BJ (cell line): Measurements from ENCODE around the gene SPTB. TPM values are rescaled to one million over a fixed set of nuclear protein-coding genes. Genes with fewer than 3 reads are reported as not detected.

Experiments used
- CTCF ChIA-PET: fragments of 350-600 bp; formaldehyde crosslinking; extraction: SDS; loops from one replicate; lab custom pipeline; 2021; ENCODE audit warnings: antibody characterized with exemption, inconsistent platforms; lab: Yijun Ruan, JAX
- POLR2A ChIA-PET: fragments of 300-600 bp; sonication (Branson Sonifier 250); formaldehyde crosslinking; extraction: SDS; loops from one replicate; lab custom pipeline; 2021; ENCODE audit warnings: antibody characterized with exemption; lab: Charles Lee
- DNase-seq: peaks from one replicate; pipeline ENCODE4 v3.0.0-alpha.2; 2011; ENCODE audit warnings: low read depth
- H3K27me3 ChIP-seq: 2 replicates; pipeline ENCODE4 v1.6.0; 2011; ENCODE audit warnings: low read length; ENCODE audit not compliant: control insufficient read depth, insufficient read depth
- H3K36me3 ChIP-seq: 2 replicates; pipeline ENCODE4 v1.5.1; 2011; ENCODE audit warnings: low read length; ENCODE audit not compliant: control insufficient read depth, insufficient read depth
- H3K4me3 ChIP-seq: 2 replicates; pipeline ENCODE4 v1.5.1; 2011; ENCODE audit warnings: low read depth, mild to moderate bottlenecking, control low read depth, low read length
- polyA plus RNA-seq: library from polyadenylated mRNA; depleted of rRNA; stranded (reverse); fragments of >200 nt; gene quantifications from 2 replicates; pipeline ENCODE4 v1.2.3, GENCODE V29; 2011
- TF ChIP-seq, protein P1 (sequence below): IDR thresholded peaks from 2 replicates; pipeline ENCODE4 v1.5.1; 2011; ENCODE audit warnings: low read depth, mild to moderate bottlenecking, control low read depth, inconsistent platforms, low read length, moderate library complexity; ENCODE audit not compliant: insufficient read depth

SPTB gene
- polyA plus RNA-seq, 1 experiment, result 0.02 TPM

DNA sequence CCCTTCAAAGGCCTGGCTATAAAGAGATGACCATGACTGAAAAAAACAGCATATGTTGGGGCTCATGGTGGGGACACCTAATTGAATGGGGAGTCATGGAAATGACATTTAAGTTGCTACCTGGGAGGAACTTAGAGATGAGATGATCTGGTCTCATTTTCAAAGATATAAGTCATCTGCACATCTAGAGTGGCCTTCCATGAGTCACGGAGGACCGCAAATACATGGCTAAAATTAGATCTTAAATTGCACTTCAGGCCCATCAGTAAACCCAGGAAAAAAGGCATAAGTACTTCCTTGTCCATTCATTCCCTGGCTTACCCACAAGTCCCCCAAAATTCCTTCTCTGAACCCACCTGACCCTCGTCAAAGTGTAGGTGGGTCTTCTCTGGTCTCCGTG lies 53.4 kb downstream of the SPTB start:
- TF ChIP-seq, protein P1, sequence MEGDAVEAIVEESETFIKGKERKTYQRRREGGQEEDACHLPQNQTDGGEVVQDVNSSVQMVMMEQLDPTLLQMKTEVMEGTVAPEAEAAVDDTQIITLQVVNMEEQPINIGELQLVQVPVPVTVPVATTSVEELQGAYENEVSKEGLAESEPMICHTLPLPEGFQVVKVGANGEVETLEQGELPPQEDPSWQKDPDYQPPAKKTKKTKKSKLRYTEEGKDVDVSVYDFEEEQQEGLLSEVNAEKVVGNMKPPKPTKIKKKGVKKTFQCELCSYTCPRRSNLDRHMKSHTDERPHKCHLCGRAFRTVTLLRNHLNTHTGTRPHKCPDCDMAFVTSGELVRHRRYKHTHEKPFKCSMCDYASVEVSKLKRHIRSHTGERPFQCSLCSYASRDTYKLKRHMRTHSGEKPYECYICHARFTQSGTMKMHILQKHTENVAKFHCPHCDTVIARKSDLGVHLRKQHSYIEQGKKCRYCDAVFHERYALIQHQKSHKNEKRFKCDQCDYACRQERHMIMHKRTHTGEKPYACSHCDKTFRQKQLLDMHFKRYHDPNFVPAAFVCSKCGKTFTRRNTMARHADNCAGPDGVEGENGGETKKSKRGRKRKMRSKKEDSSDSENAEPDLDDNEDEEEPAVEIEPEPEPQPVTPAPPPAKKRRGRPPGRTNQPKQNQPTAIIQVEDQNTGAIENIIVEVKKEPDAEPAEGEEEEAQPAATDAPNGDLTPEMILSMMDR, result no peak
- ChIA-PET CTCF (interaction anchor here (0.5 to 3.4 kb wide), 5 partner anchors 11 to 155 kb away, joined by 3 to 20 read pairs (median 6); no protein-coding TSS in a partner anchor), POLR2A (no interaction called here)
- Histone ChIP-seq H3K27me3 (peaks cover 1% of the 10 kb centered on the region; the same call in 1 of the 2 replicates), H3K36me3 (no peaks in the 10 kb centered on the region), H3K4me3 (no peak overlapping the region)
- no peak for DNase-seq

DNA sequence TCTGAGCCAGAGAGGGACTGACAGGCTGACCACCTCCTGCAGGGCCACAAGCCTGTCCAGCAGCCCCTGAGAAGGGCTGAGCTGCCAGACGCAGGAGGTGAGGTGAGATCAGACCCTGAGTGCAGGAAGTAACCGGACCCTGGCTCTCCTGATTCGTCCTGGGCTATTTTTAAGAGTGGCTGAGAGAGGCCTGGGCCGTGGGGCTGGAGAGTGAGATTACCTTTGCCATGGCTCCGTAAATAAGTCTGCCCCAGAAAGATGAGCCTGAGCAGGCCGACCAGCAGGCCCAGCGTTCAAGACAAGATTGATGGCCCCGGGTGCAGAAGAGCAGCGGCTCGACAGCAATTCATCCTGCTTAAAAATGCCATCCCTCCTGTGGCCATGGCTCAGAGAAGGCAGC lies 54.2 kb downstream of the SPTB start:
- no peak for DNase-seq
- TF ChIP-seq, protein P1, result no peak
- Histone ChIP-seq H3K27me3 (no peaks in the 10 kb centered on the region), H3K36me3 (no peaks in the 10 kb centered on the region), H3K4me3 (no peak overlapping the region)
- CTCF ChIA-PET, result interaction anchor here (2.0 to 3.4 kb wide), 3 partner anchors 15 to 66 kb away, joined by 8 to 21 read pairs (median 20); no protein-coding TSS in a partner anchor
- POLR2A ChIA-PET, result no interaction called here

DNA sequence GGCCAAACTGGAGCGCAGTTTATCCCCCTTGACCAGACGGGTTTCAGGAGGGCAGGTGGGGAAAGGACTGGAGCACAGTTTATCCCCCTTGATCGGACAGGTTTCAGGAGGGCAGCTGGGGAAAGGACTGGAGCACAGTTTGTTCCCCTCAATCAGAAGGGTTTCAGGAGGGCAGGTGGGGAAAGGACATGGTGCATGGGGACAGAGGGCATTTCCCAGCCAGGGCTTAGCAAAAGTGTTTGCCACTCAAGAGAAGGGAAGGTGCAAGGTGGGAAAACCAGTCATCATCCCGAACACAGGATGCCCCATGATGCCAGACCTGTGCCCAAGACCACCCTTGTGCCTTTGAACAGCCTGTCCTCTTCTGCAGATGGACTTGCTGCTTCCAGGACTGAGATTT lies 54.7 kb downstream of the SPTB start:
- CTCF ChIA-PET, result interaction anchor here (3.3 kb wide), 1 partner anchor 16 kb away, joined by 21 read pairs; no protein-coding TSS in a partner anchor
- TF ChIP-seq, protein P1, result no peak
- Histone ChIP-seq H3K36me3 (no peaks in the 10 kb centered on the region), H3K27me3 (no peaks in the 10 kb centered on the region), H3K4me3 (no peak overlapping the region)
- POLR2A ChIA-PET, result no interaction called here
- no peak for DNase-seq

DNA sequence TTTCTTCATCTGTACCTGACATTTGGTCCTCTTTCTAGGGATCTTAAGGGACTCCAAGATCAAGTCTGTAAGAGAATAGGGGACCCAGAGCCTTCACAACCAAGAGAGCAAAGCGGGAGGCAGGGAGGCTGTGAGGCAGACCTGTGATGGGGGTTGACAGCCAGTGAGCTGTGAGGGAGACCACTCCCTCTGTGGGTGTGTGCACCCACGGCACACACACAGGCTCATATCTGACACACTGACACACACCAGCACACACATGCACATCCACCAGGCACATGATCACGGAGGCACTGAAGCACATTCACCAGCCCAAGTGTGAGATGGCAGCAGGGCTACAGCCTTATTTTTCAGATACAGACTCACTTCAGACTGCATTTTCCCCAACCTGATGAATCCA lies 55.2 kb downstream of the SPTB start:
- Histone ChIP-seq H3K27me3 (no peaks in the 10 kb centered on the region), H3K4me3 (no peak overlapping the region), H3K36me3 (no peaks in the 10 kb centered on the region)
- ChIA-PET CTCF (interaction anchor here (0.6 to 6.4 kb wide), 17 partner anchors 8 to 158 kb away, joined by 3 to 131 read pairs (median 6); partner anchors contain the start of gene PLEKHG3), POLR2A (no interaction called here)
- TF ChIP-seq, protein P1, result no peak
- no peak for DNase-seq

DNA sequence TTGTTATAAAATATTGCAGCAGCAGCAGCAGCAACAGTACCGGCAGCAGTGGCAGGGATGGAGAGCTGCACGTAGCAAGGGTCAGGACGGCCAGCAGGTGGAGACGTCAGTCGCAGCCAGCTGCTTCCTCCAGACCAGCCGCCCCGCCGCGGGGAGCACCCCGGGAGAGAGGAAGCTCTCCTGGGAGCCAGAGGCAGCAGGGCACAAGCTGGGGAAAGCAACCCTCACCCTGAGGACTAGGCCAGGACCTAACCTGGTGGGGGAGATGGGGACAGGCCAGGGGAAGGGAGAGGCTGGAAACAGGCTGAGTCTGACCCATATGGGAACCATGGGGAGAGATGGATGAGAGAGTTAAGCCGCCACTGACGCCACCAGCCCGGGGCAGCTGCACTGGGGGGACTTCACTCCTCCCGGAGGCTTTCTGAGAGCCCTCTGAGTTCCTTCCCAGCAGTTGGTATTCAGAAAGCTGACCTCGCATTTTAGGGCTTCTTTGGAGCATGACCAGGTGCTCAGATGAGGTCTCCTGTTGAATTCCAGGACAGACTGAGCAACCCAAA lies 56.3 kb downstream of the SPTB start:
- peaks cover 1% of the 10 kb centered on the region; the same call in 1 of the 2 replicates for H3K27me3 ChIP-seq
- no peak for DNase-seq
- H3K36me3 ChIP-seq, result no peaks in the 10 kb centered on the region
- POLR2A ChIA-PET, result no interaction called here
- CTCF ChIA-PET, result interaction anchor here (0.5 to 6.4 kb wide), 39 partner anchors 9 to 170 kb away, joined by 3 to 131 read pairs (median 4); partner anchors contain the start of genes CHURC1 and PLEKHG3
- H3K4me3 ChIP-seq, result no peak overlapping the region
- TF ChIP-seq, protein P1, result peak; percentile 88
